HepG2 (cell line): ENCODE data around the gene KANK4.

Experiments
- PBX3 ChIP-seq: sonication (generic); formaldehyde crosslinking; IDR thresholded peaks from 2 replicates; pipeline ENCODE4 v1.8.1; 2023; ENCODE audit warnings: missing genetic modification reagents, inconsistent platforms, borderline replicate concordance
- SRY ChIP-seq: sonication (generic); formaldehyde crosslinking; IDR thresholded peaks from 2 replicates; pipeline ENCODE4 v1.8.0; 2022; ENCODE audit warnings: mild to moderate bottlenecking, missing genetic modification reagents
- STAT6 ChIP-seq: sonication (generic); formaldehyde crosslinking; IDR thresholded peaks from 2 replicates; pipeline ENCODE4 v1.4.0; 2020; ENCODE audit warnings: missing genetic modification reagents, mild to moderate bottlenecking, borderline replicate concordance
- ZNF644 ChIP-seq: IDR thresholded peaks from 2 replicates; pipeline ENCODE4 v1.6.1; 2016; ENCODE audit warnings: low read depth
- ZXDC ChIP-seq: sonication (generic); formaldehyde crosslinking; IDR thresholded peaks from 2 replicates; pipeline ENCODE4 v1.5.0; 2020; ENCODE audit warnings: mild to moderate bottlenecking, missing genetic modification reagents

DNA sequence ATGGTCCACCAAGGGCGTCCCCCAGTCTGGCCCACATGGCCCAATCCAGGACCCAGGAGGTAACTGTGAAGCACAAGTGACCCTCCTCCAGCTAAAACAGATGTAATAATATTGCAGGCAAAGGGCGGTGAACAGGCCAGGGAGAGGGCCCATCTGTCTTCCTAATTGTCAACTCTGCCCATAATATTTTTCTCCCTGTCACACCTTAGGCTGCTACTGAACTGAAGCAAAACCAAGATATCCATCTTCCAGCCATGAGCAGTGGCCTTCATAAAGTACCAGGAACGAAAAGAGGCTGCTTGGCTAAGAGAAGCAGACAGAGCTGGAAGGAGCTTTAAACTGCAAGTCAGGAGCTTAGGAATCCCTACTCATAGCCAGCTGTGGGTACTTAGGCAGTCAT lies 3.1 kb downstream of the KANK4 start:
- TF ChIP-seq SRY, result no peak
- no peak for TF ChIP-seq ZXDC (CRISPR knock-in tag)
- no peak for TF ChIP-seq PBX3 (CRISPR knock-in tag)
- TF ChIP-seq ZNF644 (CRISPR knock-in tag), result no peak
- no peak for TF ChIP-seq STAT6
